ENCODE results near the gene CFDP1. TPM values are rescaled to one million over a fixed set of nuclear protein-coding genes. Genes with fewer than 3 reads are reported as not detected.

CFDP1 gene
- total and polyA plus RNA-seq, 2 of the 13 experiments (the other 11 are each of a cell fraction or from before 2014, with no cell fraction given) = 78.6 to 153 TPM

DNA sequence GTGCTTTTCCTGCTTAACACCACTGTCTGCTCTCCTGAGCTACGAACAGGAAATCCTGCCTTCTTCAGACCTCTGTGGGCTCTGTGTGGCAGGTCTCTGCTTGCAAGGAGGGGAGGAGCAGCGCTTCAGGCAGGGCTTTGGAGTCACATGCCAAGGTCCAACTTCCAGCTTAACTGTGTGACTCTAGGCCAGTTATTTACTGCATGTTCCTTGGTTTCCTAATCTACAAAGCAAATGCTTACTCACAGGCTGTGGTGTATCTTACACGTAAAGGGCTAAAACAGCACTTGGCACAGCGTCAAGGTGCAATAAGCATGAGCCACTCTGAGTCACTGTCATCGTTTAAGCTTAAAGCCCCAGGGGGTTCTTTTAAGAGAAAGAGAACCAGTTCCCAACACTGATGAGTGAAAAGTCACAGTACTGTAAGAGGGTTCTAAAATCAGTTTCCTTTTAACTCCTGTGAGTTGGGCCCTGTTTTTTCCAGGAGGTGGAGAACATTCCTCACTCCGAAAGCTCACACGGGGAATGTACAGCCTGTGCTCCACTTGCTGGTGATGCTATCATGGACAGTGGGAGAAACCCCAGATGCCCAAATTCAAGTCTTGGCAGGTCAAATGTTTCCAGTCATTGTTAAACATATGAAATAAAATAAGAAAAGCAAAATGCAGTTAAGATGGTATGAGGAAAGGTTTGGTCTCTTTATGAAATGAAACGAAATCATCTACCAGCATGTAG is 127.8 kb downstream of the CFDP1 start (continued):
- TF ChIP-seq MIER3 (CRISPR knock-in tag; IDR thresholded peaks at IDR 0.05; ENCODE audit: borderline replicate concordance) = peak; percentile 97
- no peak for TF ChIP-seq ZNF7 (CRISPR knock-in tag; IDR thresholded peaks at IDR 0.05)
- no peak for TF ChIP-seq ZSCAN20 (CRISPR knock-in tag; IDR thresholded peaks at IDR 0.05; ENCODE audit: borderline replicate concordance)
- peak; percentile 51; the same call in 1 of the 2 replicates for TF ChIP-seq POGK (CRISPR knock-in tag; conservative IDR thresholded peaks at IDR 0.05)
- TF ChIP-seq ZNF569 (CRISPR knock-in tag; IDR thresholded peaks at IDR 0.05; ENCODE audit: borderline replicate concordance) = no peak
- TF ChIP-seq HDAC1 (CRISPR knock-in tag; IDR thresholded peaks at IDR 0.05) = peak; percentile 90
- TF ChIP-seq SMARCE1 (IDR thresholded peaks at IDR 0.05; ENCODE audit: borderline replicate concordance) = no peak
- TF ChIP-seq ZNF530 (CRISPR knock-in tag; IDR thresholded peaks at IDR 0.05; ENCODE audit: low read depth) = no peak
- TF ChIP-seq ZNF510 (CRISPR knock-in tag; IDR thresholded peaks at IDR 0.05; ENCODE audit: low read depth) = peak; percentile 59; the same call in 1 of the 2 replicates
- TF ChIP-seq ZNF703 (CRISPR knock-in tag; IDR thresholded peaks at IDR 0.05; ENCODE audit: borderline replicate concordance) = no peak
- TF ChIP-seq SMAD3 (CRISPR knock-in tag; IDR thresholded peaks at IDR 0.05) = peak; percentile 85
- TF ChIP-seq FOXJ3 (CRISPR knock-in tag; IDR thresholded peaks at IDR 0.05; ENCODE audit: borderline replicate concordance) = peak; percentile 93
- no peak for TF ChIP-seq MATR3 (CRISPR knock-in tag; IDR thresholded peaks at IDR 0.05)
- TF ChIP-seq FOXP4 (CRISPR knock-in tag; IDR thresholded peaks at IDR 0.05) = peak; percentile 99
- no peak for TF ChIP-seq SP1 (IDR thresholded peaks at IDR 0.05)
- peak; percentile 25; the same call in 1 of the 2 replicates for TF ChIP-seq SP1 (CRISPR knock-in tag; IDR thresholded peaks at IDR 0.05)
- no peak for TF ChIP-seq HNRNPL (IDR thresholded peaks at IDR 0.05; ENCODE audit: low read depth, low read length)
- TF ChIP-seq ZNF749 (CRISPR knock-in tag; IDR thresholded peaks at IDR 0.05; ENCODE audit: borderline replicate concordance) = peak; percentile 80; the same call in 1 of the 2 replicates
- TF ChIP-seq ZNF121 (CRISPR knock-in tag; IDR thresholded peaks at IDR 0.05) = peak; percentile 49; the same call in 1 of the 2 replicates
- no peak for TF ChIP-seq ZSCAN22 (CRISPR knock-in tag; IDR thresholded peaks at IDR 0.05)
- TF ChIP-seq ARID3A (IDR thresholded peaks at IDR 0.05; ENCODE audit: low read depth, low read length) = peak; percentile 79
- no peak for TF ChIP-seq ZNF546 (CRISPR knock-in tag; conservative IDR thresholded peaks at IDR 0.05)
- 0 out of 2 replicates have a peak, but pooled peaks have one; percentile 40 for TF ChIP-seq ZNF639 (CRISPR knock-in tag; conservative IDR thresholded peaks at IDR 0.05)
- no peak for TF ChIP-seq ZSCAN12 (CRISPR knock-in tag; IDR thresholded peaks at IDR 0.05)

All from HepG2 (cell line).